Lung (tissue), 12 donors: ENCODE data around the gene MAEA. TPM values are rescaled to one million over a fixed set of nuclear protein-coding genes. Genes with fewer than 3 reads are reported as not detected.

Experiments
- ATAC-seq: fragments of 200-7000 bp; cut with Tn5 transposase; one replicate; pipeline ENCODE4 v1.9.1; 2020; ENCODE audit warnings: moderate number of reproducible peaks; ENCODE audit not compliant: insufficient read depth, low FRiP score
- DNase-seq, 3 donors: peaks; one replicate each; pipeline ENCODE4 v3.0.0-alpha.2; 2013 to 2017
- H3K27ac ChIP-seq, 2 donors: one replicate each; pipeline ENCODE4 v1.5.1; 2013; ENCODE audit warnings: mild to moderate bottlenecking in 2 of 2, moderate library complexity in 2 of 2, control low read depth in 1 of 2, inconsistent platforms in 1 of 2, low read depth in 1 of 2, low read length in 1 of 2
- H3K27me3 ChIP-seq, 3 donors: one replicate each; pipeline ENCODE4 v1.5.1; 2013; ENCODE audit warnings: low read length in 2 of 3; ENCODE audit not compliant: control insufficient read depth in 3 of 3, insufficient read depth in 3 of 3
- H3K36me3 ChIP-seq, 4 donors: one replicate each; pipeline ENCODE4 v1.5.1; 2013; ENCODE audit warnings: low read length in 4 of 4, mild to moderate bottlenecking in 1 of 4, moderate library complexity in 1 of 4; ENCODE audit not compliant: control insufficient read depth in 4 of 4, insufficient read depth in 4 of 4
- H3K4me1 ChIP-seq, 5 donors: one replicate each; pipeline ENCODE4 v1.5.1; 2013; ENCODE audit warnings: low read length in 5 of 5, mild to moderate bottlenecking in 2 of 5, moderate library complexity in 1 of 5; ENCODE audit not compliant: control insufficient read depth in 5 of 5, insufficient read depth in 5 of 5
- H3K4me3 ChIP-seq: one replicate; pipeline ENCODE4 v1.5.1; 2013; ENCODE audit warnings: mild to moderate bottlenecking, control low read depth, moderate library complexity
- H3K9ac ChIP-seq, 2 donors: one replicate each; pipeline ENCODE4 v1.5.1; 2013; ENCODE audit warnings: low read length in 2 of 2, control low read depth in 1 of 2; ENCODE audit not compliant: insufficient read depth in 1 of 2
- H3K9me3 ChIP-seq, 4 donors: one replicate each; pipeline ENCODE4 v1.5.1; 2013; ENCODE audit warnings: low read length in 3 of 4, mild to moderate bottlenecking in 1 of 4, moderate library complexity in 1 of 4; ENCODE audit not compliant: control insufficient read depth in 4 of 4, insufficient read depth in 3 of 4
- WGBS, 2 donors: extraction: QIAGEN DNeasy Blood & Tissue Kit; methylation state at CpG; one replicate each; pipeline ENCODE4 v1.1.7; 2013; 5-methylcytosine and 5-hydroxymethylcytosine counted together
- polyA plus RNA-seq, 2 donors: library from polyadenylated mRNA; stranded (reverse); fragments of 200-250 nt; gene quantifications; one replicate each; pipeline ENCODE4 v1.2.1, GENCODE V29; 2013
- total RNA-seq, 2 donors: library from RNA; depleted of rRNA in 1 of 2; stranded (reverse); fragments of >200 nt in 1 of 2; gene quantifications; one replicate each; pipeline ENCODE4 v1.2.1, GENCODE V29; 2014 to 2021
- TF ChIP-seq, protein P1 (sequence below): IDR thresholded peaks from 2 replicates; pipeline ENCODE4 v1.5.1; 2012; ENCODE audit warnings: mild to moderate bottlenecking; ENCODE audit errors: control extremely low read depth, extremely low read depth
- donor health status: control.
- donor health status: control.
- donor health status: Bipolar disorder and iron deficiency.
- donor health status: healthy.
- donor health status: DM: yes; HTN: yes; CAD: no.

MAEA gene
- total and polyA plus RNA-seq, 4 donors = 39.7 to 67.4 (median 60.8) TPM

DNA sequence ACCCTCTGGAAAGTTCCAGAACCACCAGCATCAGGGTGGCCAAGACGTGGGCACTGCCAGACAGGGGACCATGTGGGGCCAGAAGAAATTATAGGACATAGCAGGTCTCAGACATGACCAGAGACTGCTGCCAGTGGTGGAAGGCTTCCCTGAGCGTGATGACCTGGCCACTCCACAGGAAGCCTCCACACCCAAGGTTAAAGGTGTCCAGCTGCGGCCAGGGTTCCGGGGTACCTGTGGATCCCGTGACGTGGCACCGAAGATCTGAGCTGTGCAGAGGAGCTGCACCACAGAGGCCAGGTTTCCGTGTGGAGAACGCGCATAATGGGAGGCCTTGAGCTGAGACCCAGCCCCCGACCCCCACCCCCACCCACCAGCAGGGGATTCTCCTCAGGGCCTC is 24.3 kb upstream of the MAEA start:
- no peak overlapping the region for H3K9ac ChIP-seq
- no peak for ATAC-seq
- no peaks in the 10 kb centered on the region for H3K4me1 ChIP-seq
- no peaks in the 10 kb centered on the region for H3K9me3 ChIP-seq
- no peak overlapping the region for H3K4me3 ChIP-seq
- no peak for DNase-seq
- WGBS, 2 donors = 93 to 96% methylated on average over 10 to 11 of the region's 11 CpGs
- no peak overlapping the region for H3K27ac ChIP-seq
- no peaks in the 10 kb centered on the region for H3K36me3 ChIP-seq
- H3K27me3 ChIP-seq = no peaks in the 10 kb centered on the region
- TF ChIP-seq, protein P1, sequence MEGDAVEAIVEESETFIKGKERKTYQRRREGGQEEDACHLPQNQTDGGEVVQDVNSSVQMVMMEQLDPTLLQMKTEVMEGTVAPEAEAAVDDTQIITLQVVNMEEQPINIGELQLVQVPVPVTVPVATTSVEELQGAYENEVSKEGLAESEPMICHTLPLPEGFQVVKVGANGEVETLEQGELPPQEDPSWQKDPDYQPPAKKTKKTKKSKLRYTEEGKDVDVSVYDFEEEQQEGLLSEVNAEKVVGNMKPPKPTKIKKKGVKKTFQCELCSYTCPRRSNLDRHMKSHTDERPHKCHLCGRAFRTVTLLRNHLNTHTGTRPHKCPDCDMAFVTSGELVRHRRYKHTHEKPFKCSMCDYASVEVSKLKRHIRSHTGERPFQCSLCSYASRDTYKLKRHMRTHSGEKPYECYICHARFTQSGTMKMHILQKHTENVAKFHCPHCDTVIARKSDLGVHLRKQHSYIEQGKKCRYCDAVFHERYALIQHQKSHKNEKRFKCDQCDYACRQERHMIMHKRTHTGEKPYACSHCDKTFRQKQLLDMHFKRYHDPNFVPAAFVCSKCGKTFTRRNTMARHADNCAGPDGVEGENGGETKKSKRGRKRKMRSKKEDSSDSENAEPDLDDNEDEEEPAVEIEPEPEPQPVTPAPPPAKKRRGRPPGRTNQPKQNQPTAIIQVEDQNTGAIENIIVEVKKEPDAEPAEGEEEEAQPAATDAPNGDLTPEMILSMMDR = no peak

DNA sequence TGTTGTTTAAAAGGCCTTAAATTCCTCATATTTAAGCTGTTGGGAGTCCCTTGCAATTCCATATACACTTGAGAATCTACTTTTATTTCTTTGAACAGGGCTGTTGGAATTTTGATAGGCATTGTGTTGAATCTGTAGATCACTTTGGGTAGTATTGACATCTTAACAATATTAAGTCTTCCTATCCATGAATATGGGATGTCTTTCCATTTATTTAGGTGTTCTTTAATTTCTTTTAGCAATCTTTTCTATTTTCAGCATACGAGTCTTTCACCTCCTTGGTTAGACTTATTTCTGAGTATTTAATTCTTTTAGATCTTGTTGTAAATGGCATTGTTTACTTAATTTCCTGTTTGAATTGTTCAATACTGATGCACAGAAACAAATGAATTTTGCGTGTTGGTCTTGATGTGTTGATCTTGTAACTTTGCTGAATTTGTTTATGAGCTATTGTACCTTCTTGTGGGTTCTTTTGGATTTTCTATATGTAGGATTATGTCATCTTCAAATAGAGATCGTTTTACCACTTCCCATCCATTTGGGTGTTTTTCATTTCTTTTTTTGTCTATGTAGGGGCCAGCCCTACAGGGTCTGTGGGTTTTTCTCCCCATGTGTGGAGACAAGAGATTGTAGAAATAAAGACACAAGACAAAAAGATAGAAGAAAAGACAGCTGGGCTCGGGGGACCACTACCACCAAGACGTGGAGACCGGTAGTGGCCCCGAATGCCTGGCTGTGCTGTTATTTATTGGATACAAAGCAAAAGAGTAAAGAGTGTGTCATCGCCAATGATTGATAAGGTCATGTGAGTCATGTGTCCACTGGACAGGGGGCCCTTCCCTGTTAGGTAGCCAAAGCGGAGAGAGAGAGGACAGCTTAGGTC is 22.6 kb upstream of the MAEA start:
- TF ChIP-seq, protein P1 = no peak
- Histone ChIP-seq H3K4me1 (no peaks in the 10 kb centered on the region), H3K27me3 (no peaks in the 10 kb centered on the region), H3K4me3 (no peak overlapping the region), H3K27ac (no peak overlapping the region), H3K9me3 (no peaks in the 10 kb centered on the region), H3K36me3 (no peaks in the 10 kb centered on the region), H3K9ac (no peak overlapping the region)
- no peak for DNase-seq
- ATAC-seq = no peak
- 85 to 91% methylated on average over 9 of the region's 9 CpGs for WGBS, 2 donors

DNA sequence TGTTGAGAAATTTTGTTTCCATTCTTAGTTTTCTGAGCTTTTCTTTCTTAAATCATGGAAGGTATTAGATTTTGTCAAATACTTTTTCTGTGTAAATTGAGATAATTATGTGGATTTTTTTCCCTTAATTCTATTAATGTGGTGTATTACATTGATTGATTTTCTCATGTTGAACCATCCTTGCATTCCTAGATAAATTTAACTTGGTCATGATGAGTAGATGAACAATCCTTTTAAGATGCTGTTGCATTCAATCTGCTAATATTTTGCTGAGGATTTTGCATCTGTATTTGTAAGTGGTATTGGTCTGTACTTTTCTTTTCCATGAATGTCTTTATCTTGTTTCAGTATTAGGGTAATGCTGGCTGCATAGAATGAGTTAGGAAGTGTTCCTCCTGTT is 20.5 kb upstream of the MAEA start:
- TF ChIP-seq, protein P1 = no peak
- DNase-seq (no peak), ATAC-seq (no peak)
- Histone ChIP-seq H3K27me3 (no peaks in the 10 kb centered on the region), H3K4me1 (no peaks in the 10 kb centered on the region), H3K36me3 (no peaks in the 10 kb centered on the region), H3K9ac (no peak overlapping the region), H3K27ac (no peak overlapping the region), H3K9me3 (no peaks in the 10 kb centered on the region), H3K4me3 (no peak overlapping the region)
